OCI-LY7 (cell line): ENCODE data around the gene ZNRF3.

Experiments used
- CTCF ChIP-seq: fragments of 200-600 bp; sonication (generic); conservative IDR thresholded peaks from 2 replicates; pipeline ENCODE4 v1.5.1; 2014; ENCODE audit warnings: mild to moderate bottlenecking, antibody characterized with exemption, low read length, moderate library complexity, mixed read lengths
- EZH2phosphoT487 ChIP-seq: fragments of 200-600 bp; sonication (generic); IDR thresholded peaks from 2 replicates; pipeline ENCODE4 v1.6.1; 2018; ENCODE audit warnings: low read depth, borderline replicate concordance, mild to moderate bottlenecking, mixed run types, antibody characterized with exemption, low read length, moderate library complexity, mixed read lengths

- TF ChIP-seq CTCF = no peak
- no peak for TF ChIP-seq EZH2phosphoT487
Measured at GRCh38 chr22:29072979-29073617, 189.7 kb downstream of the ZNRF3 start, which contains the start of gene KREMEN1.
